Hematopoietic multipotent progenitor cell (in vitro differentiated cells): ENCODE measurements around the gene TAS2R39. TPM values are rescaled to one million over a fixed set of nuclear protein-coding genes. Genes with fewer than 3 reads are reported as not detected.
A peak's percentile ranks its signal among the peaks of the same experiment; 100 is the strongest.
"Not testable (repeated sequence)": the region's sequence is repeated elsewhere in the genome, so short reads cannot be mapped to it uniquely, and the experiment has no call there.

ENCODE experiments used
- DNase-seq, 3 donors: peaks; one replicate each; pipeline ENCODE4 v3.0.0-alpha.2; 2011 to 2015; ENCODE audit warnings: low read depth in 2 of 3, low spot score in 2 of 3
- total RNA-seq: library from RNA; depleted of rRNA; stranded (reverse); fragments of >200 nt; gene quantifications from one replicate; pipeline ENCODE4 v1.2.3, GENCODE V29; 2012

Gene TAS2R39
- total RNA-seq, result not detected

DNA sequence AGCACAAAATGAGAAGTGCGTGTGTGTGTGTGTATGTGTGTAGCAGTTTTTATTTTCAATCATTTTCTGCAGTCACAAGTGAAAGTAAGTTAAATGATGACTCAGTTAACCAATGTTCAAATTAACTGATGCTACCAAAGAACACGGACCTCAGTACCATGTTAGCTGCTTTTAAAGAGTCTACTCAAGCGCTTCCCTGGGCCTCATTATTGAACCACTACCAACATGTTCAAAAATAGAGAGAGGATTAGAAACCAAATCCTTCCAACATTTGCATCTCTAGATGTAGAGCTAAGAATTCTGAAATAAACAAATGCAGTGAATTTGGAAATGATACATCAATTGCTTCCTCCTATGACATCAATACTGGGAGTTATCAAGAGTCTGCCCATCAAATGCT lies at the start of gene TAS2R39:
TSS of gene TAS2R39 (plus strand) at position 396 of the 400 bp plus-strand sequence. CDS start at position 396, 0 bp downstream.
- no peak for DNase-seq

DNA sequence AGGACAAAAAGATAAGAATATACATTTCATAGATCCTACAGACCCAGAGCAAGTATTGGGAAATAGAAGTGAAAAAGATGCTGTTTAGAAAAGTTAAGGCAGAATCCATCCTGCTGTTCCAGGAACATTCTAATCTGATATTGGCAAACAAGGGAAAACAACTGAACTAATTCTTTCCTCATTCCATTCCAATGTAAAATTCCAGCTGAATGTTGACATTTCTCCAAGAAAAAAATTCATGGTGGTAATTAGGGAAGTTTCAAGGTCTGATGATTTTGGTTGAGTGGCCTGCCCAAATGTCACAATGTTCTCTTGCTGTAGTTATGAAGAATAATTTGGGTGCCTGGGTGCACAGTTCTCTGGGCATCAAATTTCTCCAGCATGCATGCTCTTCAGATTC lies 36.1 kb upstream of the TAS2R39 start:
- no peak for DNase-seq

DNA sequence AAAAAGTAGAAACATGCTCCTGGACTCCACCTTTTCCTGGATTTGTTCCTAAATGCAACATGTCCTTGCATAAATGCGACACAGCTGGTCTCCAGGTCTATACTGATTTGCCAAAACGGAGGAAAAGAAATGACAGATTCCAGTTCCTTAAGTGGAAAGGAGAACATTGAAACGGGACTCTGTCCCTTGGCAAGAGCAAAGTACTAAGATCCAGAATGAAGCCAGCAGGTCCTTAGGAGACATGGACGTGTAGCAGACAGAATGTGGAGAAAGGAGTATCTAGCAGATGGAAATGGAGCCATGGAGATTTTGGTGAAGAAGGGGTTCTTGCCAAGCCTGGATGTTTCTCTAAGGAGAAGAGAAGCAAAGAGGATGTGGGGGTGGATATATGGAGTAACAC lies 35.2 kb upstream of the TAS2R39 start:
- DNase-seq, result no peak

DNA sequence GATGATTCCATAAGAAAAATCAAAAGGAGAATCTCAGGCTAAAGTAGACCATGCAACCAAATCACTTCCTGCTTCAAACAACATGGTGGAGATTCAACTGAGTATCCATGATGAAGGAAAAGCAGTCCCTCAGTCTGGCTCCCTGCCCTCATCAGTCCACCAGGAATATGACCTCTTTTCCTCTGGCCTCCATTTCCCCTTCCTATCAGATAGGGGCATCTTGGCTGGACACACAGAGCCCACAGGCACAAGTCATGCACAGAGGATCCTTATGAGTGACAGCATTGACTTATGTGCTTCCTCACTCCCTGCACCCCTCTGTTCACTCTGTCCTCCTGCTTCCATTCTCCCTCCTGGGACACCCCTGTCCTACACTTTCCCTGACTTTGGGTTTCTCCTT lies 34.6 kb upstream of the TAS2R39 start:
- DNase-seq, result no peak

DNA sequence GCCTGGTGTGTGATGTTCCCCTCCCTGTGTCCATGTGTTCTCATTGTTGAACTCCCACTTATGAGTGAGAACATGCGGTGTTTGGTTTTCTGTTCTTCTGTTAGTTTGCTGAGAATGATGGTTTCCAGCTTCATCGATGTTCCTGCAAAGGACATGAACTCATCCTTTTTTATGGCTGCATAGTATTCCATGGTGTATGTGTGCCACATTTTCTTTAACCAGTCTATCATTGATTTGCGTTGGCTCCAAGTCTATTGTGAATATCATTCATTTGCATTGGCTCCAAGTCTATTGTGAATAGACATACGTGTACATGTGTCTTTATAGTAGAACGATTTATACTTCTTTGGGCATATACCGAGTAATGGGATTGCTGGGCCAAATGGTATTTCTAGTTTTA lies 32.5 kb upstream of the TAS2R39 start:
- DNase-seq, result not testable (repeated sequence)

DNA sequence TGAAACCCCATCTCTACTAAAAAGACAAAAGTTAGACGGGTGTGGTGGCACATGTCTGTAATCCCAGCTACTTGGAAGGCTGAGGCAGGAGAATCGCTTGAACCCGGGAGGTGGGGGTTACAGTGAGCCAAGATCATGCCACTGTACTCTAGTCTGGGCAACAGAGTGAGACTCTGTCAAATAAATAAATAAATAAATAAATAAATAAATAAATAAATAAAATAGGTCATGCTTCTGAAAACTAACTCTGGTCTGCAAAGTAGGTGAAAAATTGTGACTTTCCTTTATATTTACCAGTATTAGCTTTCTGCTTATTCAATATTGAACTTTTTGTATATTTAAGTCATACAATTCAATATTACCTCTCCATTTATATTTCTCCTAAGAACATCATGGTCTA lies 24.6 kb upstream of the TAS2R39 start:
- DNase-seq, result not testable (repeated sequence)

DNA sequence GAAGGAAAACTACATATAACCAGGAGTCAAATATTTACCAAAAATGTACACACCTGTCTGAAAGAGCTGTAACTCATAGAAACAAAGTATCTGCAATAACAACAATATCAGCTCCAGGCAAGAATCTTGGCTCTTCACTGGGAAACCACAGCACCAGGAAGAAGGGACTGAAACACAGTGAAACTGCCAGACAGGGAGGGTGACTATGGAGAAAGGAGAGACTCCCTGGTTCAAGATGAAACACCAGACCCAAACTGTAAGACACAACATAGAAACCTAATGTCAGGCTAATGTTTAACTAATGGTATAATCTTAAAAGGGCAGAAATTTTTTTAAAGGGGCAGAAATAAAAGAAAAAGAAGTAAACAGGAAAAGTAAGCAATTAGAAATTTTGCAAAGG lies 11.5 kb upstream of the TAS2R39 start:
- no peak for DNase-seq

DNA sequence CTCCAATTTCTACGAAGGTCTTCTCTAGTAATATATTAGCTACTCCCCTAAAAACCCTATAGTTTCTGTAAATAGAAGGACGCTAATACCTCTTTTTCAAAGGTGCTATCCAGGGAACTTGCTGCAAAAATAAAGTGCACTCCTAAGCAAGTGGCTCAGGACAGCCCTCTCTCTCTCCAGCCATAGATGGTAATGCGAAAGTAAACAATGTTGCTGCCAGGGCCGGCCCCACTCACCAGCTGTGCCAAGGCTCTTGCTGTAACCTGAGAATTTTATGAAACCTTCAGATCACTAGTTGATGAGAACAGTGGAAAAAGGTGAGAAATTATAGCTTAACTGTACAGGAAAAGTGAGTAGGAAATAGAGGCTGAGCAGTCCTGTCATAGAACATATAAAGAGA lies 10.9 kb upstream of the TAS2R39 start:
- DNase-seq, result no peak

DNA sequence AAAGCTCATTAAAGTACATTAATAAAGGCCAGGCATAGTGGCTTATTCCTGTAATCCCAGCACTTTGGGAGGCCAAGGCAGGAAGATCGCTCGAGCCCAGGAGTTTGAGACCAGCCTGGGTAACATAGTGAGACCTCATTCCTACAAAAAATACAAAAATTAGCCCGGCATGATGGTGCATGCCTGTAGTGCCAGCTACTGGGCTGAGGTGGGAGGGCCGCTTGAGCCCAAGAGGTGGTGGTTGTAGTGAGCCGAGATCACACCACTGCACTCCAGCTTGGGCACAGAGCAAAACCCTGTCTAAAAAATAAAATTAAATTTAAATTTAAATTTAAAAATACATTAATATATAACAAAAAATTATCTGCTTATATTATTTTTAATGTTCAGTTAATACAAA lies 7.1 kb upstream of the TAS2R39 start:
- no peak for DNase-seq

DNA sequence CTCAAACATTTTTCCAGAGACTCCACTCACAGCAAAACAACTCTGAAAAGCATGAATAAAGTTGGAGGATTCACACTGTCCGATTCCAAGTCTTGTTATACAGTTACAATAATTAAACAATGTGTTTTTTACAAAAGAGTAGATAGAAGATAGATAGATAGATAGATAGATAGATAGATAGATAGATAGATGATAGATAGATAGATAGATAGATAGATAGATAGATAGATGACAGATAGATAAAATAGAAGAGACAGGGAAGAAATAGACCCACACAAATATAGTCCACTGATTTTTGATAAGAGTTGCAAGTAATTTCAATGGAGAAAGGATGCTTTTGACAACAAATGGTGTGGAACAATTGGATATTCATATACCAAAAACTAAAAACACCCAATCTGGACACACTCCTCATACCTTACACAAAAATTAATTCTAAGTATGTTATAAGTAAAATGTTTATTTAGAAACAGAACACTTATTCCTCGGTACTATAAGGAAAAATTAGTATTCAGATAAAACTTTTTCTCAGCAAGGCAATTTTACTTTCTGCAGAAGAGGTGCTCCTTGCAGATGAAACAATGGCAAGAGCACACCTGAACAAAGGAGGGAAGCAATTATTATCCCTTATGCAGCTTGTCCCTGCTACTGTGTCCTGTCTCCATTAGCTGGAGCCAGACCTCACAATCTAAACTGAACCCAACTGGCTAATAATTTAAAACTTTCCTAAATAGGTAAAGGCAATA lies 5.7 kb upstream of the TAS2R39 start:
- DNase-seq, result peak in 1 of 3 donors; percentile 1

DNA sequence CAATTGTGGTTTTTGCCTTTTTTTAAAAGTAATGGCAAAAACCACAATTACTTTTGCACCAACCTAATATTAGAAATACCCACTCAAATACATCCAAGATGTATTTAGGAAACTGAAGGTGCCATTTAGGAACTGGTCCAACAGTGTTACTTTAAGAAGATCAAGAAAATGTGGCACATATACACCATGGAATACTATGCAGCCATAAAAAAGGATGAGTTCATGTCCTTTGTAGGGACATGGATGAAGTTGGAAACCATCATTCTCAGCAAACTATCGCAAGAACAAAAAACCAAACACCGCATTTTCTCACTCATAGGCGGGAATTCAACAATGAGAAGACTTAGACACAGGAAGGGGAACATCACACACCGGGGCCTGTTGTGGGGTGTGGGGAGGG lies 2.4 kb upstream of the TAS2R39 start:
- DNase-seq, result not testable (repeated sequence)

DNA sequence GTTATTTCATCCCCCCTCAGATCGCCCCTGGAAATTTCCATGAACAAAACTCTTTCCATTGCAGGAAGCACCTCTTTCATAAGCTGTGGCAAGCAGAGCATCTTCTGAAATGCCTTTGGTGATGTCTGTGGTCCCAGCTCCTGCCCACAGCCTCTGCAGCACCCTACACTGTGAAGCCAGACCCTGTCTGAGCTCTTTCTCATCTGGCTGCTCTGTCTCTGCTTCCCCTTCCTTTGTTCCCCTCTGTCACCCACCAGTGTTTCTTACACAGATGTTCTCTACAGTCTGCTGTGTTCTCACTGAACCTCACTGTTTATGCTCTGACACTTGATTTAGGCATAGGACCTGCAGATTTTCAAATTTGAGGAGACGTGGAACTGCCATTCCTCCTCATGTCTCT lies 1.9 kb upstream of the TAS2R39 start:
- DNase-seq, result no peak

DNA sequence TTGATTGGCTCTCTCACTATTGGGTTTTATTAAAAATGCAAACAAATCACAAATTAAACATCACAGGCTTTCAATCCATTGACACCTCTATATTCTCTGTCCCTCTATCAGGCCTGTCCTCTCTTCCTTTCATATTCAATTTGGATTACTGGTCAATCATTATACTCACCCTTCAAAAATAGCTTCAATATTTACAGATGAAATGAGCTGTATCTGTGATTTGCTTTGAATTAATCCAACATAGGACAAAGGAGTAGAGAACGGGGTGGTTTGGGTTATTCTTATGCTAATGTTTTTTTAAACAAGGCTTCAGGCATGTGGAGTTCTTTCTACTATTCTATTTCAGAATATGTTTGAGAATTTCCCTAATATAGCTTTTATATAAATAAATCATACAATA lies 2.3 kb downstream of the TAS2R39 start:
- DNase-seq, result no peak

DNA sequence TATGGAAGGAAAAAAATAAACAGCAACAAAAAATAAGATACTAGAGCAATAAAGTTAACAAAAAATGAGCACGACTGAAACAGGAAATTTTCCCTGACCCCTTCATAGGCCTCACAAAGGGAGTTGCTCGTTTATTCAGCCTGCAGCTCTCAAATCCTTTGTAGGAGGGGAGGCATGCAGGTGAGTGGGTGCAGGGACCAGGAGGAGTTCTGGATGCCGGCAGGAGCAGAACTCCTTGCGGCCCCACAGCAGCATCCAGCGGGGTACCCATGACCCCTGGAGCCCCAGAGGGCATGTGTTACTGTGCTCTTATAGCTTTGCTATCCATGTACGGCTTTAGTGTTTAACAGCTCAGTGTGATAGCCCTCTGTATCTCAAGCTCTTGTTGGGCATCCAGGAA lies 5.8 kb downstream of the TAS2R39 start:
- DNase-seq, result no peak

DNA sequence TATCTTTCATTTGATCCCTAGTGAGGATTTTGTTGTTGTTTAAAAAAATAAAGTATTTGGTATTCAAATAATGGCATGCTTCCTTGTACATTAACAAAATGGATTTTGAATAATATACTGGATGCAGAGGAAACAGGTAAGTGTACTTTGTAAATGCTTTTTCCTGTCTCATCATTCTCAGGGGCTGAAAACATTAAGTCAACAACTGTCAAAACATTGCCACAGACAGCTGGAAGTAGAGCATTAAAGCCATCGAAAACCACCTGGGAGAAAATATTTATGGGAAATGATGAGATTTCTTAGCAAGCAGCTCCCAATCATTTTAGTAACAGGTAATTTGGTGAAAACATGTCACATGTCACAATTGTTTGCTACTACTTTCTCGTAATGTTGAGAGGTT lies 10.7 kb downstream of the TAS2R39 start:
- DNase-seq, result no peak

DNA sequence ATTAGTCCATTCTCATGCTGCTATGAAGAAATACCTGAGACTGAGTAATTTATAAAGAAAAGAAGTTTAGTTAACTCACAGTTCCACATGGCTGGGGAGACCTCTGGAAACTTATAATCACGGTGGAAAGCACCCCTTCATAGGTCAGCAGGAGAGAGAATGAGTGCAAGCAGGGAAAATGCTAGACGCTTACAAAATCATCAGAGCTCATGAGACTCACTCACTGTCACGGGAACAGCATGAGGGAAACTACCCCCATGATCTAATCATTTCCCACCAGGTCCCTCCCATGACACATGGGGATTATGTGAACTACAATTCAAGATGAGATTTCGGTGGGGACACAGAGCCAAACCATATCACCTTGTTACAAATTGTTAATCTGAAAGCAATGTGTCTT lies 15.8 kb downstream of the TAS2R39 start:
- DNase-seq, result no peak

DNA sequence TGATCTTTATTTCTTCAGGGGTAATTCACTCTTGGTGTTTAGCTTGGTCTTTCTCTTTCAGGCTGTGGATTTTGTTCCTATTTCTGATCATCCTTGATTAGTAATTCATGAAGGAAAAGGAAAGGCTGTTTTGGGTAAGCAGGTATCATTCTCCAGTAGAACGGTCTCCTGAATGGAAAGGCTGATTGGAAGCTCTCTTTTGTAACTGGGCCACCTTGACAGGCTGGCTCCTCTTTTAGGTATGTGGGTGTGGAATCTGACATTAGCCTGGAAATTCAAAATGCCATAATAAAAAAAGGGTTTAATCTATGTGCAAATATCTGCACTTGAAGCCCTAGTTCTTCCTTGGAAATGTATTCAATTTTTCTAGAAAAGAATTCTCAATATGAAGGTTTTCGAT lies 18.9 kb downstream of the TAS2R39 start:
- no peak for DNase-seq

DNA sequence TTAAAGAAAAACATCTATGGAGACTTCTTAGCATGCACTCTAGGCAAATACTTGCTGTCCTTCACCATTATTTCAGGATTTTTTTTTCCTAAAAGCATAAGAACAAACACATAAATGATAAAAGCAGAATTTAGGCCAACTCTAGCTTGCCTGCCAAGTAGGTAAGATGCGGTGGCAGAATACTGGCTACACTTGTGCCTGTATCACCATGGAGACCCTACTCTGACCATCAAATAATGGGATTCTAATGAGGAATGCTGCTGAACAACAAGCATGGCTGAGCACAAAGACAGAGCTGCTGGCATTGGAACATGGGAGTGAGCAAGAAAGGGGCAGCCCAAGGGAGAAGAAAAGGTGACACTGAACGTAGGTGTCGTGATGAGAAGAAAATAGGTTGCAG lies 20.2 kb downstream of the TAS2R39 start:
- DNase-seq, result no peak

DNA sequence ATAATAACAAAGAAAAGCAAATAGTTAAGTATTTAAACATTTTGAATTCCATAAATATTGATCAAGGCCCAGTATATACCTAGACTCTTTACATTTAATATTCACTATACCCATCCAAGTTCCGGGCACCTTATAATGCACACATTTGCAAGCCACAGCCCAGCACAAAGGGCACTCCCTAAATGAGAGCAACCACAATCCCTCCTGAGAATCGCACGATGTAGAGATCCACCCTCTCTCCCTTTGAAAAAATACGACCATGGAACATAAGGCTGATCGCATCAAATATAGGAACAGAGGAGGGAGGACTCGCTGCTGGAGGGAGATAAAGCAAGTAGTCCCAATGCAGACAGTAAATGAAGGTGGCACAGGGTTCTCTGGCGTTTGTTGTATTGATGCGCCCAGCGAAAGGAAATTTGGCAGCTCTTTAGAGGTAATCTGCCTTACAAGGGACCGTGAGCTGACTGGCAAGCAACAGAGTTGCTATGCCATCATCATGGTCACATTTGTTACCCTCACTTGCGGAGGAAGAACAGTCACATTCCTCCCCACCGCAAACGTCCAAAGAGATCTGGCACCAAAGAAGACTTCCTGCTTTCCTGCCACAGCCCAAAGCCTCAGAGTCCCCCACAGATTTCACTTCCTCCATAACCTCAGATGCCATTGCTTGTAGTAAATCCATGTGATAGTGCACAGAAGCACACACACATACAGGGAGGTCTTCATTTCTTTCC lies 22.5 kb downstream of the TAS2R39 start:
- DNase-seq, result peak in 2 of 3 donors; percentile 88 to 96

DNA sequence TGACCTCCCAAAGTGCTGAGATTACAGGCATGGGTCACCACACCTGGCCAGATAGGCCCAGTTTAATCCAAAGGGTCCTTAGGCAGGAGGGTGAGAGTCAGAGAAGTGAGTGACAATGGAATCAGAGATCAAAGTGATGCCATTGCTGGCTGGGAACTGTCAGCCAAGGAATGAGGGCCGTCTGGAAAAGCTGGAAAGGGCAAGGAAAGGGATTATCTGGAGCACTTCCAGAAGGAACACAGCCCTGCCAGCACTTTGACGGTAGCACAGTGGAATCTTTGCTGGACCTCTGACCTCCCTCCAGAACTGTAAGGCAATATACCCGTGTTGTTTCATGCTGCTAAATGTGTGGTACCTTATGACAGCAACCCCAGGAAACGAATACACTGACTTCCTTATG lies 27.3 kb downstream of the TAS2R39 start:
- DNase-seq, result no peak

DNA sequence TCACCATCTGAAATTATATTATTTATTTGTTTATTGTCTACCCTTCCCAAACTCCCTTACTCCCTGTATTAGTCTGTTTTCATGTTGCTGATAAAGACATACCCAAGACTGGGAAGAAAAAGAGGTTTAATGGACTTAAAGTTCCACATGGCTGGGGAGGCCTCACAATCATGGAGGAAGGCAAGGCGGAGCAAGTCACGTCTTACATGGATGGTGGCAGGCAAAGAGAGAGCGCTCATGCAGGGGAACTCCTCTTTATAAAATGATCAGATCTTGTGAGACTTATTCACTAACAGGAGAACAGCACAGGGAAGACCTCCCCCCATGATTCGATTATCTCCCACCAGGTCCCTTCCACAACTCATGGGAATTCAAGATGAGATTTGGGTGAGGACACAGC lies 30.3 kb downstream of the TAS2R39 start:
- DNase-seq, result not testable (repeated sequence)
